ENCODE measurements around the gene GLB1L.
"Not testable (repeated sequence)": the region's sequence is repeated elsewhere in the genome, so short reads cannot be mapped to it uniquely, and the experiment has no call there.

Gene GLB1L

DNA sequence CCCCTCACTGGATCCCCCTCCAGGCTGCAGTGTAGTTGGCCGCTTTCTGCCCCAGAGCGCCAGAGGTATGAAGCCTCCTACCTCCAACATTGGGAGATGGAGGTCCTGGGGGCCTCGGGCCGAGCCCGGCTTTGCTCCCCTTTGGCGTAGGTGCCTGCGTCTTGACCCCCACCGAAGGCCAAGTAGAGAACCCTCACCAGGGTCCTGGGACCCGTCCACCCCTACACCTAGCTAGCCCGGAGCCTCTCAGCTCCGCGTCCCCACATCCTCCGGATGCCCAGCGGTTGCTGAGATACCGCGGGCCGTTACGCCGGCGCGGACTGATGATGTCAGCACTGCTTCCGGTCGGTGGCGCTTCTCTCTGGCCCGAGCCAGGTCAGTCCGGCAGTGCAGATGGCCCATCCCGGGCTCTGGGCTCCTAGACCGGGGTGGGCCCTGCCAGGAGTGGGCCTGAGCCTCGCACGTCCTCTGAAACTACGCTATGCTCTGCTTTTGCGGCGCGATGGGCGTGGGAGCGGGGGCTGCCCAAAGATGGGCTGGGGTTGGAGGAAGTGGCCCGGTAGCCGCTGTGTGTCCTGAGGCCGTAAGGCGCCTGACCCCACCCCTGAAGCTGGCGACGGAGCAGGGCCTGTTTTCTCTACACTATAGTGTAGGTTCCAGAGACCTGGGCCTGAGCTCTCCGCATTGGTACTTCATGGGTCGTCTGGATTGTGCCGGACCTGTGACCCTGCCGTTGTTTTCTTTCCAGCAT, at the start of gene GLB1L, which contains the start of gene STK16:
Gene GLB1L (minus strand): TSS at position 297 of the 751 bp plus-strand sequence. CDS start 1,871 bp downstream, outside the sequence.
Gene STK16 (plus strand): TSS at position 332 of the 751 bp plus-strand sequence. CDS start 521 bp downstream, outside the sequence.
- peak; percentile 82 to 83 for DNase-seq

DNA sequence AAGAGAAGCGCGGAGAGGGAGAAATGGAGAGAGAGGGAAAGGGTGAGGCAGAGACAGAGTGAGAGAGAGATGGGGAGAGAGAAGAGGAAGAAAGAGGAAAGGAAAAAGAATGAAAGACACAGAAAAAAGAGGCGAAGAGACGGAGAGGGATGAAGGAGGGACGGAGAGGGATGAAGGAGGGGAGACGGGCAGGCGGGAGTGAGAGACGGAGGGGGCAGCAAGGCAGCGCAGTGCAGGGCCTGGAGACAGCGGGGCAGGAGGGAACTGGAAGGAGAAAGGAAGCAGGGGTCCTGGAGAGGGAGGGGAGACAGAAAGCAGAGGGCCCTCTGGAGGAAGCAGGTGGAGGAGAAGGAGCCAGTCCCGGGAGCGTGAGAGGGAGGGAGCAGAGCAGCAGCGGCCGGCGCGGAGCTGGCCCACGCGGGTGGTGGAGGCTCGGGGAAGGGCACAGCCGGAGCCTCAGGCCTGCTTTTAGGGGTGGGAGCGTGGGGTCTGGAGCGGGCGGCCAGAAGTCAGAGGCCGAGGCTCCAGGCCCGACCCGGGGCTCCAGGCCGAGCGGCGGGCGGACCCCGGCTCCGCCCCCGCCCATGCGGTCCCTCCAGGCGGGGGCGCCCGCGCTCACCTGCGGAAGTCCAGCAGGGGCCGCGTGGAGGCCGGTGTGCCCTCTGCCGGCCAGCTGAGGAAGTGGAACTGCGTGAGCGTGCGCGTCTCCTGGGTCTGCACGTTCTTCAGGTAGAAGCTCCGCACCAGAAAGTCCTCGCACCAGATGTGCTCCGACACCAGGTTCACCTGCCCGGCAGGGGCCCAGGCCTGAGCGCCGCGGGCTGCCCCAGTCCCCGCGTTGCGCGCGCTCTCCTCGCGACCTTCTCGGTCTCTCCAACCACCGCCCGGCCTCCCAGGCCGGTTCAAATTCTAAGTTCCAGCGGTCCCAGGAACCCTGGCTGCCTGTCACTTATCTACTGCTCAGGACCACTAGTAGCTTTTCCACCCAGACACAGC, 49.4 kb upstream of the GLB1L start:
- peak; percentile 88 for DNase-seq

DNA sequence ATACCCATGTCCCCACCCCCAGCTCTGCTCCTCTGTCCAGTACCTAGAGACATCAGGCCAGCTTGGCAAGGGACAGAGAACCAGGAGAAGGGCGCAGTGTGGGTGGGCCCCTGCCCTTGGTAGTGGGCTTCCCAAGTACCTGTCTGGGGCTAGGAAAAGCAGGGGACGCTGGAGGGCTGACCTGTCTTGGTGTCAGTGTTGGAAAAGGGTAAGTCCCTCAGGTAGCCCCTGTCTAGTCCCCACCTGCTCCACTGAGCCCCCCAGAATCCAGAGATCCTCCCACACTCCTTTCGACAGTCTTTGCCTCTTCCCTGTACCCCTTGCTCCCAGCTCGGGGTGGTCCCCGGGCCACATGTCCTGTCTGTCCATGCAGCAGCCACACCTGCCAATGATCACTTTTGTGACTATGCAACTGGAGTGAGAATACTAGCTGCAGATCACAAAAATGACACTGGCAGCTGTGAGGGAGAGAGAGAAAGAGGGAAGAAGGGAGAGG, 48.5 kb upstream of the GLB1L start:
- DNase-seq, result no peak

DNA sequence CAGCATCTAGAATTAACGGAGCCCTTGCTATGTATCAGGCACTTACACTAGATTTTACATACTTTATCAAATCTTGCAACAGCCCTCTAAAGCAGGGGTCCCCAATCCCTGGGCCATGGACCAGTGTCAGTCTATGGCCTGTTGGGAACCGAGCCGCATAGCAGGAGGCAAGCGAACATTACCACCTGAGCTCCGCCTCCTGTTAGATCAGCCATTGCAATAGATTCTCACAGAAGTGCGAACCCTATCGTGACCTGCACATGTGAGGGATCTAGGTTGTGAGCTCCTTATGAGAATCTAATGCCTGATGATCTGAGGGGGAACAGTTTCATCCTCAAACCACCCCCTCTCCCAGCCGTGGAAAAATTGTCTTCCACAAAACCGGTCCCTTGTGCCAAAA, 47.4 kb upstream of the GLB1L start:
- no peak for DNase-seq

DNA sequence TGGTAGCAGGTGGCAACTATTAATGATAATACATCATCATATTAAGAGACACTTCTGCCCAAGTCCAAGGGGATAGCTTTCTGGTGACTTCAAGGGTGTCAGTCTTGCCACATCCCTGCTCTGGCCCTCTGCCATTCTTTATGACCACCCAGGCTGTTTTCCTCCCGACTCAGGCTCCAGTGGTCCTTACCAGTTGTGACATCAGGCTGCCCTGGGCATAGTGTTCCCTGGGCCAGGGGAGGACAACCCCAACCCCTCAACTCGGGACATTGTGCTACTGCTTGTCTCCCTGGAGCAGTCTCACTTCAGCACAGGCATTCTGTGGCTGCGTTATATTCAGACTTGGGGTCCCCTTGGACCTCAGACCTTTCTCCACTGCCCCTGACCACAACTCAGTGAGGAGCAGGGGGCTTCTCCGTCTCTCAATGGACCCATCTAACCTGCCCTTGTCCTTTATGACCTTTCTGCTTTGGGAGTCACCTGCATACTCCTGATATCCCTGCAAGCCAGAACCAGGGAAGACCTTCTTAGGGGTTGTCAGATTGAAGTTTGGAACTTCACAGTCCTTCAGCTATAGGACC, 46.8 kb upstream of the GLB1L start:
- no peak for DNase-seq

DNA sequence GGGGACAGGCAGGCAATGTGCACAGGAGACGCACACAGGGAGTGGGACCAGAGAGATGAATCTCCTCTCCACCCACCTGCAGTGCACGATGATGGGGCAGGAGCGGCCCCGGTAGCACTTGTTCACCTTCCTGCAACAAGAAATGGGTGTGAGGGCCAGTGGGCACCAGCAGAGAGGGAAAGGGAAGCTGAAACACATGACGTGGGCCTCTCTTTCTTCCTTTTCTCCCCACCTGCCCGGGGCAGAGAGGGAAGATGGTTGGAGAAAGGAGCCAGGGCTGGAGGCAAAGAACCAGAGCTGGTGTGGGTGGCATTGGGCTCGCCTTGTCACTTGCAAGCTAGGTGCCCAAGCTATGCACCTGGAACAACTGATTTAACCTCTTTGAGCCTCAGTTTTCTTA, 46.1 kb upstream of the GLB1L start:
- DNase-seq, result no peak

DNA sequence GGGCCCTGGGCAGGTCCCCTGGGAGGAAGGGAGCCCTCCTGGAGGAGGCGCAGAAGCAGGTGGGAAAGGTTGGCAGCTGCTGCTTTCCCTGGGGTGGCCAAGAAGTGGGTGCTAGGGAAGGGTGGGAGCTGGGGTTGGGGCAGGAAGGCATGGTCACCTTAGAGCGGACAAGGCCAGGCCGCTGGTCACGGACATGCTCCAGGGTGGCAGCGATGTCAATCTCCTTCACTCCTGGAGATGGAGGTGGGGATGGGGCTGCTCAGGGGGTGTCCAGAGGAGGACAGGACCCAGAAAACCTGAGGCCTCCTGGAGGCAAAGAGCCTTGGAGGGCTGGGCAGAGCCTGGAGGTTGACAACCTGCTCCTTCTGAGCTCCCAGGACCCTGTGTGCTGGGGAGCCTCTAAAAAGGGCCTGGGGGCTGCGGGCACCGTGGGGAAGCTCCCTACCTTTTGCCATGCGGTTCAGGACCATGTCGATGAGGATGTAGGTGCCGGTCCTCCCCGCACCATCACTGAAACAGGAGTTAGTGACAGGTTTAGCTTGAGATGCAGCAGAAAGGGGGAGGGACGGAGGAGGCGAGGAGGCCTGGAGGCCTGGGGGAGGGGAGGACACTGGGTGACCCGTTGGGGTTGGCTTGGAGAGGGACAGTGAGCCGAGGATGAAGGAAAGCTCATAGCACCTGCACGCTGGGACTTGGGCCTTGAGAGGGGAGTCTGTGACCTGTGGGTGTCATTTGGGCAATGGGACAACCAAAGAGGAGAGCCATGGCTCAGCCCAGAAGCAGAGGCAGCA, 45.3 kb upstream of the GLB1L start:
- DNase-seq, result no peak

DNA sequence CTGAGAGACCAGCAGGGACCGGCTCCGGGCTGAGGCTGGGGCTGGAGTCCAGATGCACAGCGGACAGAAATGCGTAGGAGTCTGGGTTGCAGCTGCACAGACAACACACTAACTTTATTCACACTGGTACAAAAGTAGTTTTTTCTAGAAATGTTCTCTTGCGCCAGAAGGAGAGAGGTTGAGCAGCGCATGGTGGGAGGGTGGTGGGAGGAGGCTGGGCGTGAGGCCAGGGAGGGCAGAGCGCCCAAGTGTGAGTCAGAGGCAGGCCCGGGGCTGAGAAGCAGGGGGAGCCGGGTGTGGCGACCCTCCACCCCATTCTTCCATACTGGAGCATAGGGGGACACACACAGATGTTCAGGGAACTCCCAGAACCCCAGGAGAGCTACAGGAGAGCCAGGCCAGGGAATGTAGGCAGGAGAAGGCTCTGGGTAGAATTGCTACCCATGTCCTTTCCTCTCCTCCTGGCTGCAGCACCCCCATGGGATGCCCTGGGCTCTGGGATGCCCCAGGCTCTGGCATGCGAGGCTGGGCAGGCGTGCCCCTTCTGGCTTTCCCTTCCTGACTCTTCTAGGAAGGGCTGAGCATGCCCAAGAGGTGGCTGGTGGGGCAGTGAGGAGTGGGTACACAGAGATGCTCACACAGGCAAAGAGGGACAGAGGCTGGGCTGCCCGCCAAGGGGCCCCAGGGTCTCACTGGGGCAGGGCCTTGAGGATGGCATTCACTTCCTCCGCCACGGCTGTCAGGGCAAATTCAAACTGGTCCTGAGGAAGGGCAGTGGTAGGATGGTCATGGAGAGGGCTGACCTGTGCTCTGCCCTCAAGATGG, 44.5 kb upstream of the GLB1L start:
- DNase-seq, result no peak

DNA sequence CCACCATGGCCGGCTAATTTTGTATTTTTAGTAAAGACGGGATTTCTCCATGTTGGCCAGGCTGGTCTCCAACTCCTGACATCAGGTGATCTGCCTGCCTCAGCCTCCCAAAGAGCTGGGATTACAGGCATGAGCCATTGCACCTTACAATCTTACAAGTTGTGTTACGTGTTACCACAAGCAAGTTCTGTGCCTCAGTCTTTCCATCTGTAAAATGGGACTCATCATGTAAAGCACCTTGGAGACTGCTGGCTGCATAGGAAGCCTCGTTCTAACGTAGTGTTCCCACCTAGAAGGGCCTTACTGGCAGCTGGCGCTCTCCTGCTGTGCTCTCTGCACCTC, 43.9 kb upstream of the GLB1L start:
- DNase-seq, result no peak

DNA sequence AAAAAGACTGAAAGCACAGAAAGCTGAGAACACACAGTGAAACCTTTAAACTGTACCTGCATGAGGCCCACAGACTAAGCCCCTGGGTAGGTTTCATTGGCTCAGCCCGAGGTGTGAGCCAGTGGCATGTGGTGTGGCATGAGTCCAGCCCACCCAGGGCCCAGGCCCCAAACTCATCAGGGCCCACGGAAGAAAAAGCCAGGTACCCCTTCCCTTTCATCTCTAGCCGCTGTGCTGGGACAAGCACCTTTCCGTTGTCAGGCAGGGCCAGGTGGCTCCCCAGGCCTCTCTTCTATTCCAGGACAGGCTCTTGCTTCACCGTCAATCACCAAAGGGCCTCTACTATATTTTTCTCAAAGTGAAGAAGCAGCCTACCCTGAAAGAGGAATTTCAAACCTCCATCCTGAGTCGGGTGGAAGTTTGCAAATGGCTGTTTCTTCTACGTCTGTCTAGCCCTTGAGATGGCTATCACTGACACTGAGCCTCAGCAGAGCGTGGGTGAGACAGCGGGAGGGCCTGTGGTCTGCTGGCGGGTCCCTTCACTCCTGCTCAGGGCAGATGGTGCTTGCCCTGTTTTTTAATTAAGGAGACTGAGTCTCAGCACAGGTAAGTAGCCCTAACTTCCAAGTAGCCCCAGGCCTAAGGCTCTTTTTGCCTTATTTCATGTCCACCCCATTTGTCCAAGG, 42.5 kb upstream of the GLB1L start:
- DNase-seq, result no peak

DNA sequence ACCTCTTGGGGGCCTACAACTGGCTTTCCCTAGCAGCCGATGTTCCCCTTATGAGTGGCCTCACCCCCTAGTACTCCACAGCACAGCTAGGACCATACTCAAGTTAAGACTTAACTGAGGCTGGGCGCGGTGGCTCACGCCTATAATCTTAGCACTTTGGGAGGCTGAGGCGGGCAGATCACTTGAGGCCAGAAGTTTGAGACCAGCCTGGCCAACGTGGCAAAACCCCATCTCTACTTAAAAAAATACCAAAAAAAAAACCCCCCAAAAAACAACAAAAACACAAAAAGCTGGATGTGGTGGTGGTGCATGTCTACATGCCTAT, 41.8 kb upstream of the GLB1L start:
- not testable (repeated sequence) for DNase-seq

DNA sequence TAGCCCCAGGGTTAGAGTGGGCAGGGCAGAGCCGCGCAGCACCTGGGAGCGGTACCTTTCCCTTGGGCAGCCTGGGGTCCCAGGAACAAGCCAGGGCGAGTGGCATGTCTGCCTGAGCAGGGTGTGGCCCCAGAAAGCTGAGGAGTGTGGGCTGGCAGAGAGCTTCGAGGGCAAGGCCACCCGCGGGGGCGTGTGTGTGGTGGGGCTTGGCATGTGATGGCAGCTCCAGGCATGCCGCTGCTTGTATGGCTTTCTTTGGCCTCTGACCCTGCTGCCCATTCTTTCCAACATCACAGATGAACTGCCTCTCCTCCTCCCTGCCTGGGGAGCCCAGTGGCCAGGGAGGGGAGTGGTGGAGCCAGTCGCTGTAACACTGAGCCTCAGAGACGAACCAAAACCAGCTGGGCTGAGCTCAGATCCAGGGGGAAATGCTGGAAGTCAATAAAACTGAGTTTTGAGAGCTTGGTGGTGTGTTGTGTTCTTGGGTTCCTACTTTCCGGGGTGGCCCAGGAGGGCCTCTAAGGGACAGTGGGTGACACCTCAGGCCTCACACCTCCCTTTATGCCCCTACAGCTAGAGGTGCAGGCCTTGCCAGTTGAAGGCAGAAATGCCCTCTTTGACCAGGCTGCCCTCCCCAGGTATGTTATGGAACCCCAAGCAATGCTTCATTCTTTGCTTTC, 41.3 kb upstream of the GLB1L start:
- DNase-seq, result no peak

DNA sequence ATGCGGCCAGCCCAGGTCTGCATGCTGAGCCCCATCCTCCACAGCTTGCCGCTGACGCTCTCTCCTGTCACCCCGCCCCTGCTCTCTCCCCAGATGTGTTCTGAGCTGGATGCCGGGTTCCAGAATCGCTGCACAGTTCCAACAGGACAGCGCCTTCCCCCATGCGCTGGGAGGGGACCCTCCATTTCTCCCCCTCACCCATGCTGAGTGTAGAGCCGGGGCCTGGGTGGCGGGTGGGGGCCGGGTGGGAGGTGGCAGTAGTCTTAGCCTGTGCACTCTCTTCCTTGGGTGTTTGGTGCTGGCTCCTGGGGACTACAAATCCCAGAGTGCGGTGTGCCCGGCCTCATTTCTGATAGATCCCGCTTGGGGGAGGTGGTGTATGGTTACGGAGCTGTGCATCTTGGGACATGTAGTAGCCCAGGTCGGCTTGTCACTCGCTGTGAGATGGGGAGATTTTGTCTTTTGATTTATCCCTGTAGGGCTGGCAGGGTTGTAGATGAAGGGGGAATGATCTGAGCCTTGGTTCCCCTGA, 40.7 kb upstream of the GLB1L start:
- DNase-seq, result no peak

DNA sequence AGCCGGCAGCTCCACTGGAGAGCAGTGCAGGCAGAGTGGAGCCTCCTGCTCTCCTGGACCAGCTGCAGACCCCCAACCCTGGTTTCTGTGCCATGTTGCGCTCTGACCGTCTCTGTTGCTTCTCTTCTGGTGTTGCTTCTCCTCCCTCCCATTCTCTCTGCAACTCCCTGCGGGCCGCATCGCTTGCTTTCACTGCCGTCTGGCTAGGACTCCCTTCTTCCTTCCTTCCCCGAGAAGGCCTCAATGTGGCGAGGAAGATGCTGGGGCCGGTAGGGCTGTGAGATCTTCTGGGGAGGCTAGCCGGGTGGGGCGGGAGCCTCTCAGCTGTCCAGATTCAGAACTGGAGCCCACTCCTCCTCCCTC, 40.1 kb upstream of the GLB1L start:
- DNase-seq, result no peak

DNA sequence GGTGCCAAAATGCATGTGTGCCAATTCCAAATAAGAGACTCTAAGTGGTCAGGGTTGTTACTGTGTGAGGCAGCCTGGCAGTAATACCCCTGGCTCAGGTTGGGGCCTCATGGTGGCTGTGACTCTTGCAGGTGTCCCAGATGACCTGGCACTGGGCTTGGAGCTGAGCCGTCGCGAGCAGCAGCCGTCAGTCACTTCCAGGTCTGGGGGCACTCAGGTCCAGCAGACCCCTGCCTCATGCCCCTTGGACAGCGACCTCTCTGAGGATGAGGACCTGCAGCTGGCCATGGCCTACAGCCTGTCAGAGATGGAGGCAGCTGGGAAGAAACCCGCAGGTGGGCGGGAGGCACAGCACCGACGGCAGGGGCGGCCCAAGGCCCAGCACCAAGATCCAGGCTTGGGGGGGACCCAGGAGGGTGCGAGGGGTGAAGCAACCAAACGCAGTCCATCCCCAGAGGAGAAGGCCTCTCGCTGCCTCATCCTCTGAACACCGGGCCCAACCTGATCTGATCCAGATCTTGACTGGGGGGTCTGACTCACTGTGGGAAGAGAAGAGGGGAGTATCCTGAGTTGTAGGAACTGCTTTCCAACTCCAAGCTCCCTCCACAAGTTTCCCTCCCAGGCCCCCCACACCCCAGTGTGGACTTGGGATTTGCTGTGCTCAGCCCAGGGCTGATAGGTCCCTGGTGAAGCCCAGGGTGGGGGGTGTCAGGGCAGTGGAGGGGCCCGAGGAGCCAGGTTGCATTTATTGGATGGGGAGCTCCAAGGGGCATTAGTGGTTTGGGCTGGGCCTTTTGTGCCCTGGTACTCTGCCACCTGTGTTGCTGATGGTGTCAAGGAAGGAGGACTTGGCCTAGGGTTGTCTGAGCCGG, 39.5 kb upstream of the GLB1L start:
- DNase-seq, result no peak

DNA sequence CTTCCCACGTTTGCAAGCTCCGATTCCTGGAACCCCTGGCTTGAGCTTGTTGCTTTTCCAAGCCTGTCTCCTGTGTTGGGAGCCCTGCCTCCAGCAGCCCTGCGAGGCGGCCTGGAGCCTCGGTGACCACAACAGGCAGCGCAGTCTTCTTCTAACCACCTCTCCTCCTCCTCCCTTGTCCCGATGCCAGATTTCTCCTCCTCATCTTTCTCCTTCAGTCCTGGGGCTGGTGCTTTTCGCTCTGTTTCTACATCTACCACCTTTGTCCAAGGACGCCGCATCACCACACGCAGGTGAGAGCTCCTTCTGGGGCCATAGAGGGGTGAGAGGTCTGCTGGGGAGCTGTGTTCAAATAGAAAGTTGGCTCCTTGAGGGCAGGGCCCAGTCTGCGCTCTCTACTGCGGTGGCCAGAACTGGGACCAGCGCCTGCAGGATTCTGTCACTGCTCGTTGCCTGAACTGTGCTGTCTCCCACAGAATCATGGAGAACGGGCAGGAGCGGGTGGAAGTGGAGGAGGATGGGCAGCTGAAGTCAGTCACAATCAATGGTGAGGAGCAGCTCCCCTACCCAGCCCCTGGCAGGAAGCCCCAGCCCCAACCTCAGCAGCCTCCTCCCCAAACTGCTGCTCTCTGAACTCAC, 37.8 kb upstream of the GLB1L start:
- DNase-seq, result no peak

DNA sequence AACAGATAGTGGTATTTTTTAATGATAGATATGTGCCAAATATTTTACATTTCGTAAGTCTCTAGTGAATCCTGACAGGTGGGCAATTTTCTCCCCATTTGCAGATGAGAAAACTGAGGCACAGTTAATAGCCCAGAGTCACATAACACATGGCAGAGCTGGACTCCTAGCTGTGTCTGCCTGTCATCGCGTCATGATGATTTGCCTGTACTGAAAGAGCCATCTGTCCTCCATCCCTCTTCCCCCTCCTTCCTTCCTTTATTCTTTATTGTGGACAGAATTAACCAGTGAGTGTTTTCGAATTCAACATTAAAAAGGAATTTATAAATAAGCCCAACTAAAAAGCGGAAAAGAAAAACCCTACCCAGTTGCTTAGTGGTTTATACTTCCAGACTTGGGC, 37.1 kb upstream of the GLB1L start:
- DNase-seq, result no peak

DNA sequence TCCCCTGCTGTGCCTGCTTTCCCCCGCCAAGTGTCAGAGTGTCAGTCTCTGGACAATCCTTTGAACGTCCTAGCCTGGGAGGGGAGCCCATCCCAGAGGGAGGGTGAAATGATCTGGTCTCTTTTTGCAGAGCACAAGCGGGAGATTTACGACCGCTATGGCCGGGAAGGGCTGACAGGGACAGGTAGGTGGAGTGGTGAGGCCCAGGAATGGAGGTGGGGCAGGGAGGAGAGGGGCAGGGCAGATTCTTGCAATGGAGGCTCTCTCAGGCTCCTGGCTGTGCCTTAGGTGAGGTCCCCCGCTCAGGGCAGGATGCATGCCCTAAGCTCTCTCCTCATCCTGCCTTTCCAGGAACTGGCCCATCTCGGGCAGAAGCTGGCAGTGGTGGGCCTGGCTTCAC, 36.3 kb upstream of the GLB1L start:
- no peak for DNase-seq

DNA sequence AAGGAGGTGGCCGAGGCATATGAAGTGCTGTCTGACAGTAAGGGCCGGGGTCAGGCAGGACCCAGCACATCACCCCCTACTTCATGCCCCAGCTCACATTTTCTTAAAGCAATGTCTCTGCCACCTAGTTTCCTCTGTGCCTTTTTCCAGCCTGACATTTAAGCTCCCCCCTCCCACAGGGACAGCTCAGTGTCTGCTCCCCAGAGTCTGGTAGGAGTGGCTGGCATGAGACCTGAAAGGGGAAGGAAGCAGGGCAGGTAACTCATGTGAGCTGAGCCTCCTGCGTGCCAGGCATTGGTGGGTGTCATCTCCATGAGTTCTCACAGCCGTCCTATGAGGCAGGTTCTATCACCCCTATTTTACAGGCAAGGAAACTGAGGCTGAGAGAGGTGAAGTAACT, 35.4 kb upstream of the GLB1L start:
- DNase-seq, result no peak

Measured in activated CD4-positive, alpha-beta T cell treated with anti-CD3 and anti-CD28 coated beads for 4 hours (primary cell).